Peyer's patch (tissue), 4 donors: ENCODE results near the gene TCAIM. TPM values are rescaled to one million over a fixed set of nuclear protein-coding genes. Genes with fewer than 3 reads are reported as not detected.
"Not testable (repeated sequence)": the region's sequence is repeated elsewhere in the genome, so short reads cannot be mapped to it uniquely, and the experiment has no call there.

Source experiments
- DNase-seq, 3 donors: peaks; one replicate each; pipeline ENCODE4 v3.0.0-alpha.2; 2017 to 2019
- H3K27ac ChIP-seq, 4 donors: fragments of 200-600 bp; sonication (generic); one replicate each; pipeline ENCODE4 v1.5.1; 2016 to 2019
- H3K27me3 ChIP-seq, 2 donors: fragments of 200-600 bp; sonication (generic); one replicate each; pipeline ENCODE4 v1.5.1; 2019
- H3K36me3 ChIP-seq, 3 donors: fragments of 200-600 bp; sonication (generic); one replicate each; pipeline ENCODE4 v1.5.1; 2016 to 2019
- H3K4me1 ChIP-seq, 4 donors: fragments of 200-600 bp; sonication (generic); one replicate each; pipeline ENCODE4 v1.5.1; 2016 to 2019
- H3K4me3 ChIP-seq, 4 donors: fragments of 200-600 bp; sonication (generic); 1 replicate in 3 of 4; 2 replicates in 1 of 4; pipeline ENCODE4 v1.5.1; 2016 to 2019; ENCODE audit warnings: mild to moderate bottlenecking in 1 of 4
- H3K9me3 ChIP-seq, 4 donors: fragments of 200-600 bp; sonication (generic); one replicate each; pipeline ENCODE4 v1.5.1; 2016 to 2019; ENCODE audit warnings: mild to moderate bottlenecking in 1 of 4
- POLR2A ChIP-seq, 2 donors: fragments of 450-650 bp; IDR thresholded peaks; one replicate each; pipeline ENCODE4 v1.5.1; 2017; ENCODE audit warnings: antibody characterized with exemption in 2 of 2, mild to moderate bottlenecking in 2 of 2, moderate library complexity in 2 of 2
- total RNA-seq, 4 donors: library from RNA; depleted of rRNA; stranded (reverse); fragments of >200 nt; gene quantifications; one replicate each; pipeline ENCODE4 v1.1.0, GENCODE V29; 2016
- TF ChIP-seq, protein P1 (sequence below), 6 experiments: fragments of 450-650 bp in 4 of 6; fragments of 200-600 bp in 2 of 6; sonication (generic) in 1 of 6; IDR thresholded peaks; one replicate each; pipeline ENCODE4 v1.5.1; 2017 to 2019; ENCODE audit warnings: antibody characterized with exemption in 6 of 6, mild to moderate bottlenecking in 3 of 6, moderate library complexity in 1 of 6

The TCAIM gene
- total RNA-seq, 4 donors from 2014 or later, result 14.7 to 25.9 (median 17.8) TPM

DNA sequence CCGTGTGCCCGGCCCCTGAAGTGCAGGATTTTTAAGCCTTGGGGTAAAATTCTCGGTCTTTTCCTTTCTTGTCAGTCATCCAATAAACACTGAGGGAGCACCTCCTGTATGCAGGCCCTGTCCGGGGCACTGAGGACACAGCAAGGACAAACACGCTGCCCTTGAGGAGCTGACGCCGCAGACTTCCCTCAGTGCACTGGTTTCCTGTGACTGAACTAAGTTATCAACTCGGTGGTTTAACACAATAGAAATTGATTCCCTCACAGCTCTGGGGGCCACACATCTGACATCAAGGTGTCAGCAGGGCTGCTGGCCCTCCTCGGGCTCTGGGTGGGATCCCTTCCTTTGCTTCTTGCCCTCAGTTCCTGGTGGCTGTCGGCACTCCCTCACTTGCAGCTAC lies 73.8 kb downstream of the TCAIM start:
- Histone ChIP-seq H3K27ac (no peak overlapping the region), H3K9me3 (no peaks in the 10 kb centered on the region), H3K36me3 (no peaks in the 10 kb centered on the region), H3K27me3 (no peaks in the 10 kb centered on the region), H3K4me3 (no peak overlapping the region), H3K4me1 (no peaks in the 10 kb centered on the region)
- DNase-seq, result no peak
- TF ChIP-seq POLR2A (IDR thresholded peaks at IDR 0.05), result no peak
- TF ChIP-seq, protein P1, sequence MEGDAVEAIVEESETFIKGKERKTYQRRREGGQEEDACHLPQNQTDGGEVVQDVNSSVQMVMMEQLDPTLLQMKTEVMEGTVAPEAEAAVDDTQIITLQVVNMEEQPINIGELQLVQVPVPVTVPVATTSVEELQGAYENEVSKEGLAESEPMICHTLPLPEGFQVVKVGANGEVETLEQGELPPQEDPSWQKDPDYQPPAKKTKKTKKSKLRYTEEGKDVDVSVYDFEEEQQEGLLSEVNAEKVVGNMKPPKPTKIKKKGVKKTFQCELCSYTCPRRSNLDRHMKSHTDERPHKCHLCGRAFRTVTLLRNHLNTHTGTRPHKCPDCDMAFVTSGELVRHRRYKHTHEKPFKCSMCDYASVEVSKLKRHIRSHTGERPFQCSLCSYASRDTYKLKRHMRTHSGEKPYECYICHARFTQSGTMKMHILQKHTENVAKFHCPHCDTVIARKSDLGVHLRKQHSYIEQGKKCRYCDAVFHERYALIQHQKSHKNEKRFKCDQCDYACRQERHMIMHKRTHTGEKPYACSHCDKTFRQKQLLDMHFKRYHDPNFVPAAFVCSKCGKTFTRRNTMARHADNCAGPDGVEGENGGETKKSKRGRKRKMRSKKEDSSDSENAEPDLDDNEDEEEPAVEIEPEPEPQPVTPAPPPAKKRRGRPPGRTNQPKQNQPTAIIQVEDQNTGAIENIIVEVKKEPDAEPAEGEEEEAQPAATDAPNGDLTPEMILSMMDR (IDR thresholded peaks at IDR 0.05), result no peak

DNA sequence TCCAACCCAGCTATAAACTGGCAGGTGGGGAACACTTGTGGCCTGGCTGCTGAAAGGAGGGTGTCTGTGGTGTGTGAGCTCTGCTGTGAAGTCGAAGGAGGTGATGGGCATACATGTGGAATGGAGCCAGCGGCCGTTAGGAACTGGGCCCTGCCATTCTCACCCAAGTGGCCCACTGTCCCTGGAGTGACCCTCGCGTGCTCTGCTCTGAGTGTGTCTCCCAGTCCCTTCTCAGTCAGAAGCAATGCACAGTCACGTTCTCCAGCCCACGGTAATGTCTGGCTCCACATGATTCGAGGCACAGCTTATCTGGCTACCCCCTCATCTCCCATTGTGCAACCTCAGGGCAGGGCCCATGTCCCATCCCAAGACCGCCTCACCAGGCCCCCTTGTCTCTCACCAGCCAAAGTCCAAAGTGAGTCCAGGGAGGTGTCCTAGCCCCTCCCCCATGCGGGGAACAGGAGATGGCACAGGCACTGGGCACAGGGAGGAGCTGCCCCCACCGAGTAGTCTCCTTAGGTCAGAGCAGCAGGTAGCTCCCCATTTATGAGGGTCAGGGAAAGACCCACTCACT lies 76.0 kb downstream of the TCAIM start:
- H3K27ac ChIP-seq, result no peak overlapping the region
- H3K4me1 ChIP-seq, result no peaks in the 10 kb centered on the region
- DNase-seq, result no peak
- H3K36me3 ChIP-seq, result no peaks in the 10 kb centered on the region
- TF ChIP-seq, protein P1 (IDR thresholded peaks at IDR 0.05), result no peak
- TF ChIP-seq POLR2A (IDR thresholded peaks at IDR 0.05), result no peak
- no peaks in the 10 kb centered on the region for H3K27me3 ChIP-seq
- H3K4me3 ChIP-seq, result no peak overlapping the region
- H3K9me3 ChIP-seq, result no peaks in the 10 kb centered on the region

DNA sequence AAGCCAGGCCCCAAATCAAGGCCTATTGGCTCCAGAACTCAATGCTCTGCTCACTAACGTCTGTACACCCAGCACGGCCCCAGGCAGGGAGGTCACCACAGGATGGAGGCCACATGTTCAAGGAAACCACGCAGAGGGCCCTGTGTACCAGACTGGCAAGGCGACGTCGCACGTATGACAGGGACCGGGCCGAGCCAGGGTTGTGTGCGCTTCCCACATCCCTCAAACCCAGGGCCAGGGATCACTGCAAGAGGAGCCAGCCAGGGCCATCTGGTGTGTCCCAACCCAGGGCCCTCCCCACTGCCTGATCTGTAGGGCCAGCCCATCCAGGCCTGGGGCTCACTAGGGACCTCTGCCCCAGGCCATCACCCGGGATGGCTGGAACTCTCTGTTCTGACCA lies 76.9 kb downstream of the TCAIM start:
- Histone ChIP-seq H3K4me1 (no peaks in the 10 kb centered on the region), H3K9me3 (no peaks in the 10 kb centered on the region), H3K36me3 (no peaks in the 10 kb centered on the region), H3K4me3 (no peak overlapping the region), H3K27me3 (no peaks in the 10 kb centered on the region), H3K27ac (no peak overlapping the region)
- TF ChIP-seq, protein P1 (IDR thresholded peaks at IDR 0.05), result no peak
- no peak for TF ChIP-seq POLR2A (IDR thresholded peaks at IDR 0.05)
- no peak for DNase-seq

- Histone ChIP-seq H3K27ac (no peak overlapping the region), H3K36me3 (no peaks in the 10 kb centered on the region), H3K27me3 (no peaks in the 10 kb centered on the region), H3K4me3 (no peak overlapping the region), H3K9me3 (no peaks in the 10 kb centered on the region), H3K4me1 (no peaks in the 10 kb centered on the region)
- TF ChIP-seq, protein P1 (IDR thresholded peaks at IDR 0.05), result no peak
- no peak for TF ChIP-seq POLR2A (IDR thresholded peaks at IDR 0.05)
- DNase-seq, result no peak
Measured at GRCh38 chr3:44416031-44417030, 77.8 kb downstream of the TCAIM start.

DNA sequence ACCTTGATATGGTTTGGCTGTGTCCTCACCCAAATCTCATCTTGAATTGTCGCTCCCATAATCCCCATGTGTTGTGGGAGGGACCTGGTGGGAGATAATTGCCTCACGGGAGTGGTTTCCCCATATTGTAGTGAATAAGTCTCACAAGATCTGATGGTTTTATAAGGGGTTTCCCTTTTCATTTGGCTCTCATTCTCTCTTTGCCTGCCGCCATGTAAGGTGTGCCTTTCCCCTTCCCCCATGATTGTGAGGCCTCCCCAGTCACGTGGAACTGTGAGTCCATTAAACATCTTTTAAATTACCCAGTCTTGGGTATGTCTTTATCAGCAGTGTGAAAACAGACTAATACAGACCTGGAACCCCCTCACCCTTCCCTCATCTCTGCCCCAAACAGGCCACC lies 79.6 kb downstream of the TCAIM start:
- H3K4me3 ChIP-seq, H3K4me1 ChIP-seq, H3K27ac ChIP-seq, H3K27me3 ChIP-seq, H3K36me3 ChIP-seq, DNase-seq, H3K9me3 ChIP-seq: not testable (repeated sequence)

GRCh38 chr3:44418549-44418948 lies 80.0 kb downstream of the TCAIM start:
- no peaks in the 10 kb centered on the region for H3K27me3 ChIP-seq
- H3K9me3 ChIP-seq, result no peaks in the 10 kb centered on the region
- no peaks in the 10 kb centered on the region for H3K4me1 ChIP-seq
- TF ChIP-seq POLR2A (IDR thresholded peaks at IDR 0.05), result no peak
- TF ChIP-seq, protein P1 (IDR thresholded peaks at IDR 0.05), result peak in 1 of 6 experiments; percentile 11
- H3K36me3 ChIP-seq, result no peaks in the 10 kb centered on the region
- H3K4me3 ChIP-seq, result no peak overlapping the region
- no peak overlapping the region for H3K27ac ChIP-seq
- DNase-seq, result no peak
